Ureter (tissue), 1 donor: ENCODE results near the gene PAX9. TPM values are rescaled to one million over a fixed set of nuclear protein-coding genes. Genes with fewer than 3 reads are reported as not detected.
A peak's percentile ranks its signal among the peaks of the same experiment; 100 is the strongest.

ENCODE experiments used
- DNase-seq: peaks from one replicate; pipeline ENCODE4 v3.0.0-alpha.2; 2020; ENCODE audit warnings: low spot score
- total RNA-seq: library from RNA; stranded (reverse); gene quantifications from one replicate; pipeline ENCODE4 v1.2.4, GENCODE V29; 2023
- donor health status: DM: yes; HTN: yes; CAD: no.

Gene PAX9
- 2.1 TPM for total RNA-seq

- peak; percentile 86 for DNase-seq
Observed at GRCh38 chr14:36661506-36662257, at the start of gene PAX9. Gene PAX9, plus strand, starts transcription at chr14:36661860. Its CDS starts 230 bp downstream, at chr14:36662090.

GRCh38 chr14:36617824-36618223, 43.8 kb upstream of the PAX9 start:
- DNase-seq, result no peak

- no peak for DNase-seq
Observed at GRCh38 chr14:36618641-36619040, 43.0 kb upstream of the PAX9 start.

- no peak for DNase-seq
Observed at GRCh38 chr14:36619131-36619530, 42.5 kb upstream of the PAX9 start.

- no peak for DNase-seq
Observed at GRCh38 chr14:36619853-36620252, 41.8 kb upstream of the PAX9 start.

DNA sequence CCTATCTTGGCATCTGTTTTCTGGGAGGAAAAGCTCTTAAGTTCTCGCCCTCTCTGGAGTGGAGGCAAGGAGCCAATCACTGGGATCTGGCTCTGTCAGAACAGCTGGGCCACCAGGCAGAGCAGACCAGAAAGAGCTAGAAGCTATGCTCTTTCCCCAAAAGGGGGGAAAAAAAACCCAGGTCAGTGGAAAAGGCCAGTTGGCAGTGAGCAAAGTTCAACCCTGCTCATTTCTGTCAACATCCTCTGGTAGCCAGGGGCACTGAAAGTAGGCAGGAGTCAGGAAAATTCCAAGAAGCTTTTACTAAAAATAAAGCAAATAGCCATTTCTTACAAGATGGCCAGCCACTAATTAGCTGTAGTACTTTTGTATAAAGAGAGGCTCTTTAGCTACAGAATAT, 36.6 kb upstream of the PAX9 start:
- DNase-seq, result no peak

GRCh38 chr14:36625436-36625835, 36.2 kb upstream of the PAX9 start:
- DNase-seq, result no peak

DNA sequence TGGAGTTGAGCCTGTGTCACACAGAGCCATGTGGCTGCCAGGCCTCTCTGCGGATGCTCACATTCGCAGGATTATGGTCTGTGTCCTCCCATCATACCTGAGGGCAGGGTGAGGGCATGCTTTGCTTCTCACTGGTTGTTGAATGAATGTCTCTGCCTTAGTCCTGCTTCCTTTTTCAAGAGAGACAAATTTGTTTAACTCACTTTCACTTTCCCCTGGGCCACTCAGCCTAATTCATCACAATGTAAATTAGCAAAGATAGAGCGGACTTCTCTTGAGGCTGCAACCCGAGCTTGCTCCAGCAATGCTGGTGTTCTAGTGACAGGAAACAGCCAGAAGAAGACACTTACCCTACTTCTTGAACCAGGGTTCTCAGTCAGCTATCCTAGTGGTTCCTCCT, 35.5 kb upstream of the PAX9 start:
- no peak for DNase-seq

DNA sequence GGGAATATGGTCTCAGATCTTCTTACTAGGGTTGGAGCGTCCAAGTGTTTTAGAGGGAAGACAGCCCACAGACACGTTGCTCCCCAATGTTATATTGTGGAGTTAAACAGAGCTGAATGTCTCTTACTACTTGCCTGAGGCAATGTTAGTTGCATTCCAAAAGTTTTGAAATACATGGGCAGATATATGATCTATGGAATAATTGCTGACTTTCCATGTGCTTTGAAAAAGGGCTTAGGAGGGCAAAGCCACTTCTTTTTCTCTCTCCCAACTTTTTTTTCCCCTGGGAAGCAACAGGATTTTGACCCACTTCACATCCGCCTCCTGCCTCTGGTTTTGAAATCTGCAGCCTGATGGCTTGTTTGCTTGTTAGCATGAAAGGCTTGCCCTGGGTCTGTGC, 33.7 kb upstream of the PAX9 start:
- DNase-seq, result no peak

GRCh38 chr14:36633580-36633979, 28.1 kb upstream of the PAX9 start:
- no peak for DNase-seq

DNA sequence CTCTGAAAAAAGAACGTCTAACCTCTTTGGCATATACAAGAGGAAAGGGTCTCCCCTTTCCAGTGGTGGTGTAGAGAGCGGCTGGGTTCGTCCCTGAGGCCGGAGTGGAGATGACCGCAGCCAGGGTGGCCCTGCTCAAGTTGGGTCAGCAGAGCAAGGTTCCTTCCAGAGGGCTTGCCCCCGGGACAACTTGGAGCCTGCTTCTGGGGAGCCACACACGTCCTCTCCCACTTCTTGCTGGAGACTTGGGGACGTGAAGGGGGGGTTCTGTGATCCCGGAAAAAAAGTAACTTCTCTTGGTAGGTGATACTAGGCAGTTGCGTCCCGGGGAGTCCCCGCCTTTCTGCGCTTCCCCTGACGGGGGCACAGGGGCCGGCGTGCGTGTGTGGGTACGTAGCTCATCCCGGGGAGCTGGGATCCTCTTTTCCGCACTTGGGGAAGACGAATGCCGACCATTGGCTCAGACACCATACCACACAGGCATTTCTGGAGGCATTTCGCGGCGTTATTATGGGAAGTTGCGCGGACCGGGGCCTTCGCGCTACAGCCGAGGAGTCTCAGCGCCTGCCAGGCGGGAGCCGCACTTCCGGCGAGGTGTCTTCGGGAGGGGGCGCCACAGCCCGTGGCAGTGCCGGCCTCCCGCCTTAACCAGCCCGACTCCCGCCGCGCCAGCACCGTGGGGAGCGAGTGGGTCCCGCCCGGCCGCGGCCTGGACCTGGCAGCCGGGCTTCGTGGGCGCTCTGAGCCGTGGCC, 14.8 kb upstream of the PAX9 start:
- DNase-seq, result no peak

GRCh38 chr14:36647417-36647823, 14.2 kb upstream of the PAX9 start:
- DNase-seq, result no peak

DNA sequence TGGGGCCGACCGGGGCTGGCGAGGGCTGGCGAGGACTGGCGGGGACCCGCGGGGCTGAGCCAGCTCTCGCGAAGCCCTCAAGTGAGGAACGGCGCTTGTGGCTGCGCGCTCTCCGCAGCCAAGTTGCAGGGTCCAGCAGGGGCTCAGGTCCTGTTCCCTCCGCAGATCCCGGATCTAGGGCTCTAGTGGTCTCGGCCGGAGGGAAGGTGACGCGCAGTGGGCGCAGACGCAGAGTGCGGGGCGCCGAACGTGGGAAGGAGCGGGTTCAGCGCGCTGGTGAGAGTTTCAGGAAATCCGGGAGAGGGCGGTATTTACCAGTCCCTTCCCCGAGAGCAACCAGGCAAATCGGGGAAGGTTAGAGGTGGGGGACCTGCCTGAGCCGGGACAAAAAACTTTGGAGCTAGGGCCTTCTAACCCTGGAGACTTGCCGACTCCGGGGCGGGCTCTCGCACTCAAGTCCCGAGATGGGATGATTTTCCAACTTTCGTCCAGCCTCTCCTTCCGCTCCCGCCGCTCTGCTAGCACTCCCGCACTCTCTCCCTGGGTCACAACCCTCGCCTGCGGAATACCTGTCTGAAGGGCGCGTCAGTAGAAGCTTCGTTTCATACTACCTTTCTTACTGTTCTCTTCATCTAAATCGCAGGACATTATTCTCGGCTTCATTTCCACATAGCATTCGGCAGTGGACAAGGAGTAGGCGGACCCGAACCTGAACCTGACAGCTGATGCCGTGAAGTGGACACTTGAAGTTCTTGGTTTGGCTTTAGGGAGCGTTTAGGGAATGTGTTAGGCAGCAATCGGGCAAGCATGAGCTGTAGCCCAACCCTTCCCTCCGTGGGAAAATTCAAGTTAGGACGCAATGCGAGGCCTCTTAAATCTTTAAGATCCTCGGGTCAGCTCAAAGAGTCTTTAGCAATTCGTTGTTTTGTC, 13.6 kb upstream of the PAX9 start:
- no peak for DNase-seq

GRCh38 chr14:36649872-36650650, 11.6 kb upstream of the PAX9 start:
- DNase-seq, result no peak

- DNase-seq, result no peak
Observed at GRCh38 chr14:36652542-36653201, 9.0 kb upstream of the PAX9 start.

GRCh38 chr14:36653413-36653812, 8.2 kb upstream of the PAX9 start:
- DNase-seq, result no peak

DNA sequence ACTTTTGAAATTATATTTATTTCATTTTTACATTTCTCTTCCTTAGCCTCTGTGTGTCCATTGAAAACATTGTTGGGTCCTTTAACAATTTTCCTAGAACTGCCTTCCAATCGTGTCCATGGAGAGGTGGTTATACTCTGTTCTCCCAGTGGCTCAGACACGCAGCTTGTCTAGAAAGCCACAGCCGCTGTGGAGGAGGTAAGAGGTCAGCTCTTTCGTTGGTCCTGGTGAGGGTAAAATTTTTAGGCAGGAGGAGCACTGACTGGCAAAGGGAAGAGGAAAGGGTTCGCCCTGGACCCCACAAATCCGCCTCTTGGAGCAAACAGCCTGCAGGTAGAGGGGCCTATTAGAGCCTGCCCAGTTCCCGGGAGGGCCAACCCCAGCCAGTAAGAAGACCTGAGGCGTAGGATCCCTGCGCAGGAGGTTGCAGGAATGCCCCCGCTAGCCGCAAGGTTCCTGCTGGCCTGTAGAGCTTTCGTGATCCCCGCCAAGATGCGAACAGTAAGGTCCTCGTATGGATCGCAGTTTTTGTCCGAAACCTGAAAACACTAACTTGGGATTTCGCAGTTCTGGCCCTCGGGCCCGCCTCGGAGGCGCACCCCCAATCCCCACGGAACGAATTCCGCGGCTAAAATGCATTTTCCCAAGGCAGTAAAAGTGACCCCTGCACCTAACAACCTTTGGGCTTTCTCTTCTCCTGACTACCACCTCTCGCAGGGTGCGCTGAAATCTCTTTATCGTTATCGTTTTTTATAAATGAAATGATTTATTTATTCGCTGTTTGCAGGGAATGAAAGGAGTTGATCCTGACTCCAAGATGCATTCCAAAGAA, 7.5 kb upstream of the PAX9 start:
- no peak for DNase-seq

DNA sequence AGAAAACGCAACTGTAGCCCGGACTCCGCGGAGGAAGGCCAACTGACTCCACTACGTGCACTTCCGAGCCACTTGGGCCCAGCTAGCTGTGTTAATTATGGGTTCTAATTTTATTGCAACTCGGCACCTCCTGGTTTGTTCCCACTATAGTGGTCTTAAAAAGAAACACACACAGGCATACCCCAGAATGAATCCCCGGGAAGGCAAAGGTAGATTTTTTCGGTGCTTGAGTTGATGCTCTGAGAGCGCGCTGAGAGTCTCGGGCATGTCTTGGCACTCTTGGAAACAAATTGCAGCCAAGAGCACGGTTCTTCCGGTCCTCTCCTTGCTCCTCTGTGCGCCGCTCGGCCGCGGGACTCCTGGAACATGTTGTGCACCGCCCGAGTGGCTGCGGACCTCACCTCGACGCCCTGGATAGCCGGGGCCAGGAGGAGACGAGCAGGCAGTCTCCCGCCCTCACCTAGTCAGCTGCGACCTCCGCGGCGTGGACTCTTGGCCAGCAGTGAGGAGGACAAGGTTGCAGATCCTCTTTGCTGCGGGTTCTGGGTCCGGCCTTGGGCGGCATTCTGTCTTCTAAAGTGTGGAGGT, 6.8 kb upstream of the PAX9 start:
- no peak for DNase-seq

DNA sequence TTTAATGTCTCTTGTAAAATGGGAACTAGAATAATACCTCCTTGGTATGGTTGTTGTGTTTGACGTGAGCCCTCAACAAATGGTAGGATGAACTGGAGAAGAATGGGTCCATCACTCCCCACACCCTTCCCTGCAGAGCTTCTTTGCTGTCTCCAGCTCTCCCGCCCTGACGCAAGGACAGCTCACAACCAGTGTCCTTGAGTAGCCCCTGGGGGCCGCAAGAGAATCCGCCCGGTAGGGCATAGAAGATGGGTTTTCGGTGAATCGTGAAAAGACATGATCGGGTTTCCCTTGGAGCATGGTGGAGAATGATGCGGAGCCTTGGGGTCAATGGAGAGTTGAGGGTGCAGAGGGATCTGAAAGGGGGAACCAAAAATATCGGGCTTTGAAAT, 6.1 kb upstream of the PAX9 start:
- DNase-seq, result no peak
